Activated naive CD8-positive, alpha-beta T cell treated with anti-CD3 and anti-CD28 coated beads, Interleukin-2, amount 10 ng/mL, durations not matched to agents 7 days and 5 days (primary cell): ENCODE results near the gene DNAJC21. TPM values are rescaled to one million over a fixed set of nuclear protein-coding genes. Genes with fewer than 3 reads are reported as not detected.
A peak's percentile ranks its signal among the peaks of the same experiment; 100 is the strongest.

Experiments
- ATAC-seq: fragments of 150-1000 bp; cut with Tn5 transposase; one replicate; pipeline ENCODE4 v1.10.0; 2021; ENCODE audit warnings: low read depth, moderate library complexity
- POLR2A ChIA-PET: fragments of 350-600 bp; sonication (Branson Sonifier 250); formaldehyde crosslinking; loops from one replicate; lab custom pipeline; 2021; ENCODE audit warnings: antibody characterized with exemption; lab: Charles Lee
- DNase-seq: peaks from one replicate; pipeline ENCODE4 v3.0.0; 2021
- H3K27ac Mint-ChIP-seq: one replicate; pipeline ENCODE4 v1.8.0; 2022; ENCODE audit warnings: mild to moderate bottlenecking, mixed read lengths
- H3K27me3 Mint-ChIP-seq: one replicate; pipeline ENCODE4 v1.8.0; 2022; ENCODE audit warnings: mild to moderate bottlenecking, moderate library complexity, mixed read lengths
- H3K36me3 Mint-ChIP-seq: one replicate; pipeline ENCODE4 v1.8.0; 2021; ENCODE audit warnings: mild to moderate bottlenecking, mixed read lengths
- H3K4me1 Mint-ChIP-seq: one replicate; pipeline ENCODE4 v1.8.0; 2021; ENCODE audit warnings: mixed read lengths
- H3K4me3 Mint-ChIP-seq: one replicate; pipeline ENCODE4 v1.8.0; 2022; ENCODE audit warnings: mild to moderate bottlenecking, moderate library complexity, mixed read lengths
- H3K9me3 Mint-ChIP-seq: one replicate; pipeline ENCODE4 v1.8.0; 2021; ENCODE audit warnings: mixed read lengths
- total RNA-seq, 2 experiments: library from RNA; stranded (reverse); gene quantifications; one replicate each; pipeline ENCODE4 v1.2.3, GENCODE V29; 2021

The DNAJC21 gene
- total RNA-seq, 2 experiments from 2014 or later = 56.7 to 61.0 TPM

GRCh38 chr5:35002459-35002858 lies 73.1 kb downstream of the DNAJC21 start:
- POLR2A ChIA-PET = interaction anchor here (0.7 kb wide), 1 partner anchor 87 kb away, joined by 3 read pairs; the partner anchor contains the start of genes BRIX1 and RAD1
- DNase-seq (no peak), ATAC-seq (no peak)
- Mint-ChIP-seq H3K4me3 (no peak overlapping the region), H3K27me3 (peaks cover 10% of the 10 kb centered on the region), H3K9me3 (no peaks in the 10 kb centered on the region), H3K4me1 (no peaks in the 10 kb centered on the region), H3K27ac (no peak overlapping the region), H3K36me3 (no peaks in the 10 kb centered on the region)

DNA sequence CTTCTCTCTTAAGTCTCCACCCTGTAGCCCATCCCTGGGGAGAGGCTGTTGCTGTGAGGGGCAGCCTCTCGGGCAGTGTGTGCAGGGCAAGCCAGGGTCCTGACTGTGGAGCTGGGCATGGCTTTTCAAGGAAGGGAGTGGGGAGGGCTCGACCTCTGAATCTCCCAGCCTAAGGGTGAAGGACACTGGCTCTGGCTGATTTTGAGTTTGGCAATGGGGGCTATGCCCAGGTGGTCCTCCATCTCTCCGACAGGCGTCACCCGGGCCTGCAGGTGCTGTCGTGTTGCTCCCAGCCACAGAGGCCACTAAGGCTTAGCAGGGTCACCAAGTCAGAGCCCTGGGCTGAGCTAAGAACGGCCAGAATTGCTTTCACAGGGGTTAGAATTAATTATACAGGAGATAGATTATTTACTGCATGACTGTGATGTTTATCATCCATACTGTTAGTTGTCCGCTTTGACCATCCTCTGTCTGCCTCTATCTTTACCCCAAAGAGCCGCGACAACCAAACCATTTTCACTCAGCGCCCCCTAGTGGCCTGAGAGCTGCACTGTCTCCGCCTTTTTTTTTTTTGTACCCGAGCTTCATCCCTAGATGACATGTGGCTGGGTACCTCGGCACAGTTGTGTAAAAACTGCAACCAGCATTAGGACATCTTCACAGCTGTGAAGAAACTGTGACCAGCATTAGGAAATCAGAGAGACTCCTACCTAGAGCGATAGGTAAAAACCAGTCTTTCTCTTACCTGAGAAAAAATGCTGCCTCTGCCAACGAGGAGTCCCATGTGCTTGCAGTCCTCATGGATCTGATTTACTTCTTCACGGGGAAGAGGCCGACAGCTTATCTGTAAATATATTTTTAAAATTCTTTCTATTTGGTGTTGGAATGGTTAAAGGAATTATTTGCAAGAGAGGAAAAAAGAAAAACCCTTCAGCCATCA lies 73.9 kb downstream of the DNAJC21 start:
- DNase-seq (peak; percentile 57), ATAC-seq (no peak)
- H3K4me3 Mint-ChIP-seq = no peak overlapping the region
- no peaks in the 10 kb centered on the region for H3K9me3 Mint-ChIP-seq
- POLR2A ChIA-PET = no interaction called here
- no peaks in the 10 kb centered on the region for H3K36me3 Mint-ChIP-seq
- no peak overlapping the region for H3K27ac Mint-ChIP-seq
- peaks cover 13% of the 10 kb centered on the region for H3K27me3 Mint-ChIP-seq
- H3K4me1 Mint-ChIP-seq = no peaks in the 10 kb centered on the region

DNA sequence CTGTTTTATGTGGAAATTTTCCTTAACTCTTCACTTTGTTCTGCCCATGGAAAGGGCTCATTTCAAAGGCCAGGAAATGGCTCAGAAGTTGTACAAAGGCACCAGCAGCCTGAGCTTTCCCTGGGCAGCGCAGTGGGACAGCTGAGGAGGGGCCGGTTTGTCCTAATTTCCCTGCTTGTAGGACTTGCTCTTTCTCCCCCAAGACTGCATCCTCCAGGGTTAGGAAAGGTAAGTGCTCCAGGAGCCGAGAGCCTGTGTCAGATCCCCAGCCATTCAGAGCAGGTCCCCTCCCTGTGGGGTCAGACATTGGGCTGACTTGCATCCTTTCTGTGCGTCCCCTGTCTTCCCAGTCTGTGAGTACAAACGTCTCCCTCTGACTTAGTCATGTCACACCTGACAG lies 74.8 kb downstream of the DNAJC21 start:
- ATAC-seq = no peak
- Mint-ChIP-seq H3K36me3 (no peaks in the 10 kb centered on the region), H3K4me3 (no peak overlapping the region), H3K4me1 (no peaks in the 10 kb centered on the region), H3K9me3 (no peaks in the 10 kb centered on the region), H3K27ac (no peak overlapping the region), H3K27me3 (peaks cover 10% of the 10 kb centered on the region)
- POLR2A ChIA-PET = no interaction called here
- no peak for DNase-seq

GRCh38 chr5:35004771-35005170 lies 75.4 kb downstream of the DNAJC21 start:
- H3K4me3 Mint-ChIP-seq = no peak overlapping the region
- no peaks in the 10 kb centered on the region for H3K4me1 Mint-ChIP-seq

More at GRCh38 chr5:35004771-35005170, 75.4 kb downstream of the DNAJC21 start:
- DNase-seq = no peak
- no peak overlapping the region for H3K27ac Mint-ChIP-seq
- ATAC-seq = no peak
- POLR2A ChIA-PET = no interaction called here
- no peaks in the 10 kb centered on the region for H3K36me3 Mint-ChIP-seq
- H3K9me3 Mint-ChIP-seq = no peaks in the 10 kb centered on the region
- peaks cover 10% of the 10 kb centered on the region for H3K27me3 Mint-ChIP-seq

Other genes starting within 250 kb of the DNAJC21 start
- not detected for gene TTC23L, start 90.4 kb upstream of the DNAJC21 start, total RNA-seq
- gene RAD1, start 14.1 kb upstream of the DNAJC21 start, total RNA-seq = 10 to 100 TPM; 27.6 to 30.6 TPM
- gene BRIX1, start 13.8 kb upstream of the DNAJC21 start, total RNA-seq = 10 to 100 TPM; 32.9 to 33.9 TPM
- not detected for gene AGXT2, start 118.4 kb downstream of the DNAJC21 start, total RNA-seq